Measurements from ENCODE around the gene FYN.
"Not testable (repeated sequence)": the region's sequence is repeated elsewhere in the genome, so short reads cannot be mapped to it uniquely, and the experiment has no call there.

The FYN gene

DNA sequence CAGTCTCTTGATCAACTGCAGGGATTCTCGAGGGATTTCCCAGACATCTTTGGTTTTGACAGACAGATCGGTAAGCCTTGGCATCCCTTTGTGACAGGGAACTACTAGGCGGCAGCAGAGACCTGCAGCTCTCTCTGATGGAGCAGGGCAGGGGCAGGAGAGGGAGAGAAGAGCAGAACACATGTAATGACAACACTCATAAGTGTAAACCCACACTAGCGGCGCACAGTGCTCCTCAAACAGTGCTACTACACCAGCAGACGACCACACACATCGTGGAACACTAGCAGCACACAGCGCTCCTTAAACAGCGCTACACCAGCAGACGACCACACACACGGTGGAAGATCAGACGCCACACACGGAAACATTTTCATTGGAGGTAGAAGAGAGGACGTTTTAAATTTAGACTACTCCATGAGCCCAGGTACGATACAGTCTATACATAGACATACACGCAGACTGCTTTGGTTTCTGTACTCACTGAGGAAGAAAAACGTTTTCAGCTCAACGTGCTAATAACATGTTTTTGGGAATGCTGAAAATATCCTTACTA, 173.0 kb downstream of the FYN start:
- DNase-seq = no peak

GRCh38 chr6:111699123-111699522, 174.1 kb downstream of the FYN start:
- no peak for DNase-seq

DNA sequence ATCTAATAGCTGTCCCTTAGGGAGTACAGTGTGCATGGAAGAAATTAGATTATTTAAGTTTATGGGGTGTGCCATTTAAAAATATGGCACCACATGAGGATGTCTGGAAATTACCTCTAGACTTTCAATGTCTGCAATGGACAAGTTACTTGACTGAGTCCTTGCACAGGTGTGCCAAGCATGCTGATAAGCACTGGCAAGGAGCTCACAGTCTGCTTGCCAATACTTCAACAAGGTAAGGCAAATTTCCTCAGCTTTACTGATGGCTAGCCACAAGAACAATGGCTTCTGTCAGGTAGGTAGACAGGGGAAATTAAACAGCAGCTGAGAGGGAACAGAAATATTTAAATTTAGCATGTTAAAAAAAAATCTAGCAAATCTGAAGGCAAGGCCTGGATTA, 176.4 kb downstream of the FYN start:
- DNase-seq = no peak

DNA sequence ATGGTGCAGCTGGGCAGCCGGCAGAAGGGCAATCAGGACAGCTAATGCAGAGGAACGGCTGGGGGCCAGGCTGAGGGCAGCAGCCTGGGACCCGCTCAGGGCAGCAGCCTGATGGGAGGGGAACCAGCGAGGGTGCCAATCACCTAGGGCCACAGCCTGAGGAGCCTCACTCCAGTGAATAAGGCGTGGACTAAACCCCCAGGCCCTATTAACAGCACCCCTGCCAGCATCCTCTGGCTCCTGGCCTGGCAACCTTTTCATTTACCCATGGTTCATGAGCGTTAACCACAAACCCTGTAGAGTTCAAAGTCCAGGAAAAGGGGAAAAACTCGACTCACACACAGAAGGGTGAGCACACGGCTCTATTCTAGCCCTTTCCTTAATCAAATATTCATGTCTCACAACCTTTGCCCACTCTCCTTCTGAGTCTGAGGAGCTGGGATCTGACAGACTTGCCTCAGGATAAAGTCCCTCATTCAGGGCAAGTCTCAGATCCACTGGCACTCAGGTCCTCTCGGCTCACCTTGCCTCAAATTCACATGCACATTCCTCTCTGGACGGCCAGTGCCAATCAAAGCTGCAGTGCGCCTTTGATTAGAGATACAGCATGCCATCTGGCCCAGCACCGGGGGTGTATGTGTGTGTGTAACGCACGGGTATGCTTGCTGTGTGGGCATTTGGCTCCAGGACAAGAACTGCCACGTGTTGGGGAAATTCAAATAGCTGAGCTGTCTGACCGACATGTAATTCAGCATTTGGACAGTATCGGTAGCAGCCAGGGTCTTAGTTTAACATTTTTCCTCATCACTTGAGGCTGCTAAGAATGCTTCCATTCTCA, 180.7 kb downstream of the FYN start:
- DNase-seq = no peak

GRCh38 chr6:111691345-111692225, 181.7 kb downstream of the FYN start:
- peak; percentile 63 for DNase-seq

DNA sequence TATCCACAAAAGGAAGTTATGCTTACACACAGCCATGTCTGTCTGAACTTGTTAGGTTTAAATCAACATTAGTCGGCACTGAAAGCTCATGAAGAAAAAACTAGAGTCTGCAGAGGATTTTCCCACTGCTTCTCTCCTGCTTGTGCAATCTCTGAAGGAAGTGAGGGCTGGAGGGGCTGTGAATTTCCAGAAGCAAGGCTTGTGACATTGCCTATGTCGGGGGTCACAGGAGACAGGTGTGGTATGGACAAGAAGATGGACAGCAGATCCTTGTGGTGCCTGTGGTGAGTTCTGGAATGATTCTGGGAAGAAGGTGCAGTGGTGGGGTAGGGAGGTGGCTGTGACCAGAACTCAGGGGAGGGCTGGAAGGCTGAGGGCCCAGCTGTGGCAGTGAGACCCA, 183.3 kb downstream of the FYN start:
- no peak for DNase-seq

- no peak for DNase-seq
These were observed 183.8 kb downstream of the FYN start for GRCh38 chr6:111689419-111689818.

- DNase-seq = no peak
These were observed 184.9 kb downstream of the FYN start for GRCh38 chr6:111688331-111688730.

DNA sequence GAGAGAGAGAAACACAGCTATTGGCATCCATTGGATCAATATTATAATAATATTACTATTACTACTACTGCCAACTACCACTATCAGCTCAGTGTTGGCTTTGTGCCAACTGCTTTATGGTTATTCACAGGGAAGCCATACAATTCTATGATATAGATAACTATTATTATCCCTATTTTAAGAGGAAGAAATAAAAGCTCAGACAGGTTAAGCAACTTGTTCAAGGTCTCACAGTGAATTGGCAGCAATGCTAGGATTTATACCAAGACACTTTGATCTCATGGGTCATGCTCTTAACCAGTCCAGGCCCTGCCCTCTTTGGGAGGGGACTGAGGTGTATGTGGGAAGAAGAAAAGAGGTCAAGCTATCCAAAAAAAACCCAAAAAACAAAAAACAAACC, 185.6 kb downstream of the FYN start:
- no peak for DNase-seq

GRCh38 chr6:111686932-111687266, 186.4 kb downstream of the FYN start:
- DNase-seq = no peak

DNA sequence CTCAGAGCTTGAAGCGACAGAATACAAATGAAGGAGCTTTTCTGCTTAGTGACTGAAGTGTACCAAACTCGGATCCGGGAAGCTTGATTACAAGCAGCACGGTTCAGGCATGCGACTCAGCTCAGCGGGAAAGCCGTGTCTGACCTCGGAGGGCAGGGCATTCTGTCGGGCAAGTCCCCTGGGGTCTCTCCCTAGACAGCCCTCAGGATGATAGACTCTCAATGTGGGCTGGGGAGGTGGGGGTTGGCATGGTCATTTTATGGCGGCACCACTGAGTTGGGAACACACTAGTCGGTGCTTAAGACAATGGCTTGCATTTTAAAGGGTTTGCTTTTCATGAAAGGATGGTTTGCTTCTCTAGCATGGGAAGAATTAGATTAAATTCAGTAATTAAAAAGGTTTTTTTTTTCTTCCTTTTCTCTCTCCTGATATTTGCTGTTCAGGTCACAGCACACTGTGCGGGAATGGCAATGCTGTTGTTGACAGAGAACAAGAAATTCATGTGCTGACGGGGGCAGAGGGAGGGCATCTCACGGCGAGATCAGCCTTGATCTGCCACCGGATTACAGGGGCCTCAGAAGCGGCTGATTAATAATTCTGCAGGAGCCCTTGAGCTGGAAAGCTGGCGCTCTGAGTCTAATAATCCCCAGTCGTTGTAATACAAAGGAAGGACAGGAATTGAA, 186.9 kb downstream of the FYN start:
- DNase-seq = no peak

- DNase-seq = no peak
These were observed 187.7 kb downstream of the FYN start for GRCh38 chr6:111685526-111685925.

- no peak for DNase-seq
These were observed 188.2 kb downstream of the FYN start for GRCh38 chr6:111685058-111685457.

DNA sequence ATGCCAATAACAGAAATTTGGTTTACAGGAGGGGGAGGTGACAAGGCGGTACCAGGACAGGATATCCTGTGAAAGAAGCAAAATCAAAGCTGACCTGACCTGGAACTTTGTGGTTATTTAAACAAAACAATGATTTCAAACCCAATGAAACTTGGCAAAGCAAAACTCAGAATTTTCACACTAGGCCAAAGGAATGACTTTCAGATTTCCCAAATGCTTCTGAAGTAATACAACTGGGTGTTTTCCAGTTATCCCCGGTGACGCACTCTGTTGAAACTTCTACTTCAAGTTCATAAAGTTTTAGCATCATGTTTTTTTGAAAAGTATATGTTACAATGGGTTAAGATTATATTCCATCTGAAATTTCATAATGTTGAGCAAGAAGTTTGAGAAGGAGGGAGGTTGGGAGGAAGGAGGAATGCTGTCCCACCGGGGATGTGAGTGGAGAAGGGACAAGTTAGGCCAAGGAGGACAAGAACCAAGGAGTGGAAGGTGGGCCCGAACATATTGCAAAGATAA, 189.4 kb downstream of the FYN start:
- no peak for DNase-seq

GRCh38 chr6:111683157-111683556, 190.1 kb downstream of the FYN start:
- DNase-seq = no peak

DNA sequence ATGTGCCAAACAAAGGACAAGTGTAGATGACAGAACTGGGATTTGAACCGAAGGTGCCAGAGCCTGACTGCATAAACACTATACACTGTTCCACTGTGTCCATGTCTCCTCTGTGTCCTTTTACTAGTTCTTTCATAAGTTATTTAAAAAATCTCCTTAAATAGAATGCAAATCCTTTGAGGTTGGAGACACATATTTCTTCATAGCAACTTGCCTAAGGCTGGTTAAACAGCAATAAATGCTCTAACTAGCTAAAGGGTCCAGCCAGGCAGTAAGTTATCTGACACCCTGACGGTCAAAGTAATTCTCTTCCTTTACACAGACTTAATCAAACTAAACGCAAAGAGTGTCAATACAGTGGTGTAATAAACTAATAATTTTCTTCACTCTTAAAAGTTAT, 191.4 kb downstream of the FYN start:
- DNase-seq = no peak

GRCh38 chr6:111680811-111681609, 192.2 kb downstream of the FYN start:
- DNase-seq = not testable (repeated sequence)

- DNase-seq = no peak
These were observed 193.1 kb downstream of the FYN start for GRCh38 chr6:111680015-111680712.

DNA sequence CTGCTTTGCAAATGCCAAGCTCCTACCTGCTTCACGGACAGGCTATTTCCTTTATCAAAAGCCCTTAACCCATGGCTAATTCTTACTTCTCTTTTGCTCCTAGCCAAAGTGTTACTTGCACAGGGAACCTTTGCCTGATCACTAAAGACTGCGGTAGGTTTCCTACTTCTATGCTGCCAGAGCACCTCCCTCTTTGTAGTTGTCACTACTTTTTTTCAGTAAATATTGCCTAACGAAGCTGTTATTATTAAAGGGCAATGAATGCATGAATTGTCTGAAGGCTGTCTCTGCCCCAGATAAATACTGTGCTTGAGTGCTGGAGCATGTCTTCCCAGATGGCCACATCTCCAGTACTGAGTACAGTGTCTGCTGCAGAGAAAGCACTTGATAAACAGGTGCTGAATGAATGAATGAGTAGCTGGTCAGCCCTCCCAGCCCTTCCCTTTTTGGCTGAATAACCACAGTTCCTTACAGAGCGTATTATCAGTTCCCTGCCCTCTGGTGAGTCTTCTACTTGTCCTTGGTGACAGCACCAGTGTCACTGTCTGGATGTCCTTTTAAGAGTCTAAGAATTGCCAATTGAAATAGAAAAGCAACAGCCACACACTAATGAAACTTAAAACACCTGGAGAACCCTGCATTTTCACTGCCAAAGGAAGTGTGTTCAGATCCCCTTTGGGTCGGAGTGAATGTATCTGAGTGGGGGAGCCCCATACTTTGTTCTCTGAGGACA, 194.0 kb downstream of the FYN start:
- no peak for DNase-seq

DNA sequence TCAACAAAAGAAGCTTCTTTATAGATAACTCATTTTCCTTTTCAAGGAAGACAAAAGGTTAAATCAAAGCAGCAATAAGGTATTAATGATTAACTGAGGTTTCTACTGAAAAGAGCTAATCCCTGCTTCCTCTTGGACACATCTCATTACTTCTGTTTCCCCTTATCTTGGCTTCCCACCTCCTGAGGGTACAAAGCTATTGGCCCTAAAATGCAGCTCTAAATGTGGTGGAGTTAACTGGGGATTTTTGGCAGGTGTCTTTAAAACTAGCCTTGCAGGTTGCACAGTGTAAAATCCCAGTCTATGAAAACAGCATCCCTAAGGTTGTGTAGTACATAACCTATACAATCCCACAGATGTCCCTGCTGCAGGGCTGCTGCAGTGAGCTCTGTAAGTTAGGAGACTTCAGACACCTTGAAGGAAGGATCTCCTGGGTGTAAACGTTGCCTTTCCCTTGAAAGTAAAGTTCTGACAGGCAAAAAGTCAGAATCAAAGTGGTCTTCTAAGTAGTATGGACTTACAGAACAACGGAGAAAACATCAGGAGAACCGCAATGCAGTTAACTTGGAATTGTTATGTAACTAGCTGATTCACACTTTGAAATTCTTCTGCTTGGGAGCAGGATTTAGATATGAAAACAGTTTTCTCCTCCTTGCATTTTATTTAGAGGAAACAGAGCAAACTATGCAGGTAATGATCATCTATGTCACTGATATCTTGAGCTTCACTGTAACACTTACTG, 195.8 kb downstream of the FYN start:
- no peak for DNase-seq

Data from islet precursor cell (in vitro differentiated cells).